Stimulated activated CD4-positive, alpha-beta T cell treated with anti-CD3 and anti-CD28 coated beads, Interleukin-15, amount 100 ng/mL, for 1 hour (primary cell): Measurements from ENCODE around the gene LCTL.
"Not testable (repeated sequence)": the region's sequence is repeated elsewhere in the genome, so short reads cannot be mapped to it uniquely, and the experiment has no call there.

Experiments used
- DNase-seq, 2 donors: peaks; one replicate each; pipeline ENCODE4 v3.0.0-alpha.2; 2020; ENCODE audit warnings: low read depth in 1 of 2, low spot score in 1 of 2

The LCTL gene

DNA sequence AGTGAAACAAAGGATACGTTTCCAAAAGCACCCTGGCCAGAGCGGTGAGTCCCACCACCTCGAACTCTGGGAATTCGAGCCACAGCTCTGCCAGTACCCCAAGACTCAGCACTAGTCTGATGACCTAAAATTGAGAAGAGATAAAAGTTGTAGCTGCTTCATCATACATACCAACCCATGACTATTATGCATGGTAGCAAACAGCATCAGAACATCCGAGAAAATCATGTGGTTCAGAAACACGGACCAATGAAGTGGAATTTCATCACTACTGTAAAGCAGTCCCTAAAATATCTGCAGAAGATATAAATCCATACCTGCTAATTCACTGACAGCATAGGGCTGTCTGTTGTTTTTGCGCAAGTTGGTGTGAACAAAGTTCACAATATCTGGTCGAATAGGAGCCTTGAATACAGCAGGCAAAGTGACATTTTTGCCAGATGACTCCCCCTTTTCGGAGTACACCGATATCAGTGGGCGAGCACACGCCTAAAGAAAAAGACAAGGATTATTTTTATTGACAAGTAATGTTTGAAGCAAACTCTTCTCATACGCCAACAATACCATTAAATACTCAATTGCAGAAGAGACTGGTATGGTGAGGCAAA, 62.7 kb downstream of the LCTL start:
- DNase-seq, result not testable (repeated sequence)

DNA sequence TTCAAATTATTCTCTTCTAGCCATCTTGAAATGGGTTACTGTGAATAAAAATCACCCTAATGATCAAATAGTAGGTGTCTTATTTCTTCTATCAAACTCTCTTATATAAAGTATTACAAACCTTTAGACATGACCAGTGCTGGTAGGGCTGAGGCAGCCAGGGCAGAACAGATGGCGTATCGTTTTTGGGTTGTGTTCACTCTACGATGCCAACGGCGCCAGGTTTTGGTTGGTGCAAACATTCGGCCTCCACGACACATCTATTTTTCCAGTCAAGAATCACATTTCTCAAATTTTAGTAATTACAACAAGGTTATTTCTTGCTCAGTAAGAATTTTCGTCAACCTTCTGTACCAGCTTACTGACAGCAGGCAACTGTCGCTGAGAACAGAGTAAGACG, 63.3 kb downstream of the LCTL start:
- no peak for DNase-seq

DNA sequence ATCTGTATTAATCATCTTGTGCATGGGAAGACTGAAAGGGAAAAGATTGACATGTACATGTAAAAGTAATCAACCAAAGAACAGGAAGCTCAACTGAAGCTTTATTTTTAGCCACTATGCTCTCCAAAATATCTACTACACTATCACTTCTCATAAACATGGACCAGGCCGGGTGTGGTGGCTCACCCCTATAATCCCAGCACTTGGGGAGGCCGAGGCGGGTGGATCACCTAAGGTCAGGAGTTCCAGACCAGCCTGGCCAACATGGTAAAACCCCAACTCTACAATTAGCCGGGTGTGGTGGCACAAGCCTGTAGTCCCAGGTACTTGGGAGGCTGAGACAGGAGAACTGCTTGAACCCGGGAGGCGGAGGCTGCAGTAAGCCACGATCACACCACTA, 65.5 kb downstream of the LCTL start:
- not testable (repeated sequence) for DNase-seq

DNA sequence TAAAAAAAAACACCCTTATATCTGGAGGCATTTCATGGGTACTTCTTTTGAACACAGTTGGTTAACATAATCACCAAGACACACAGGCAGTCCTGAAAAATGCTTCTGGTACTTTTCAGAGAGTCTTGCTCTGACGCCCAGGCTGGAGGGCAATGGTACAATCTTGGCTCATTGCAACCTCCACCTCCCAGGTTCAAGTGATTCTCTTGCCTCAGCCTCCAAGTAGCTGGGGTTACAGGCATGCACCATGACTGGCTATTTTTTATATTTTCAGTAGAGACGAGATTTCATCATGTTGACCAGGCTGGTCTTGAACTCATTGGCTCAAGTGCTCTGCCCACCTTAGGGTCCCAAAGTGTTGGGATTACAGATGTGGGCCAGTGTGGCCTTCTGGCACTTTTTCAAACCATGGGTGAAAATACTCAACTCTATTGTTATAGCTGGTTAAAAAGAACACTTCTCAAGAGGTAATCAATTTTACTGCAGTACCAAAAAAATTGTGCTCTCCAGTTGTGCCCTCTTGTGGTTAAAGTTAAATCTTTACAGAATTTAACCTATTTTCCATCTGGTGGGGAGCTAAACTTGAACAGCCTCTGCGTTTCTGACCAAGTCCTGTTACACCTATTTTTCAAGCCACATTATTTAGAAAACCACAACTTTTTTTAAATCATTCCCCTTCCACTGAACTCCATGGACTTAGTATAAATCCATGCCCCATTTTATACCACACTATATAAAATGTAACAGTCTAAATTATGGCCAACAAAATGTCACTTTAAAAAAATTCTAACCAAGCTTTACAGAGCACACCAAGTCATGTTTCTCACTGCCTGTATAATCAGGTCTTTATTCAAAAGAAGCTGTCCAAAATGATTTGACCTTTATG, 67.1 kb downstream of the LCTL start:
- DNase-seq, result no peak
